HL-60 (cell line): ENCODE data around the gene DPYSL5.

Experiments used
- DNase-seq, 2 experiments: peaks; one replicate each; pipeline ENCODE4 v3.0.0-alpha.2; 2010 to 2020; ENCODE audit warnings: low read depth in 1 of 2, low spot score in 1 of 2
- H3K27ac ChIP-seq: fragments of 250-450 bp; sonication (Bioruptor Pico); replicated peaks from 2 replicates; pipeline ENCODE4 v1.5.1; 2020; ENCODE audit warnings: mild to moderate bottlenecking, moderate library complexity
- H3K27me3 ChIP-seq: fragments of 250-450 bp; sonication (Bioruptor Pico); 2 replicates; pipeline ENCODE4 v1.5.1; 2021; ENCODE audit warnings: mild to moderate bottlenecking, moderate library complexity; ENCODE audit not compliant: insufficient read depth, poor library complexity, severe bottlenecking
- H3K4me3 ChIP-seq: replicated peaks from 2 replicates; pipeline ENCODE4 v1.5.1; 2011; ENCODE audit warnings: mild to moderate bottlenecking, control low read depth, low read length; ENCODE audit not compliant: insufficient read depth
- GABPA ChIP-seq: IDR thresholded peaks from 2 replicates; pipeline ENCODE4 v1.6.1; 2012; ENCODE audit warnings: low read depth
- POLR2AphosphoS5 ChIP-seq: IDR thresholded peaks from 2 replicates; pipeline ENCODE4 v1.6.1; 2012; ENCODE audit warnings: low read depth
- SPI1 ChIP-seq: IDR thresholded peaks from 2 replicates; pipeline ENCODE4 v1.6.1; 2012; ENCODE audit warnings: low read depth, mild to moderate bottlenecking, borderline replicate concordance
- TF ChIP-seq, protein P1 (sequence below): IDR thresholded peaks from 2 replicates; pipeline ENCODE4 v1.6.1; 2012; ENCODE audit warnings: low read depth; ENCODE audit not compliant: insufficient replicate concordance
- TF ChIP-seq, protein P2 (sequence below): IDR thresholded peaks from one replicate; pipeline ENCODE4 v1.5.1; 2011; ENCODE audit warnings: low read length, control low read depth, inconsistent platforms; ENCODE audit not compliant: insufficient read depth

The DPYSL5 gene

DNA sequence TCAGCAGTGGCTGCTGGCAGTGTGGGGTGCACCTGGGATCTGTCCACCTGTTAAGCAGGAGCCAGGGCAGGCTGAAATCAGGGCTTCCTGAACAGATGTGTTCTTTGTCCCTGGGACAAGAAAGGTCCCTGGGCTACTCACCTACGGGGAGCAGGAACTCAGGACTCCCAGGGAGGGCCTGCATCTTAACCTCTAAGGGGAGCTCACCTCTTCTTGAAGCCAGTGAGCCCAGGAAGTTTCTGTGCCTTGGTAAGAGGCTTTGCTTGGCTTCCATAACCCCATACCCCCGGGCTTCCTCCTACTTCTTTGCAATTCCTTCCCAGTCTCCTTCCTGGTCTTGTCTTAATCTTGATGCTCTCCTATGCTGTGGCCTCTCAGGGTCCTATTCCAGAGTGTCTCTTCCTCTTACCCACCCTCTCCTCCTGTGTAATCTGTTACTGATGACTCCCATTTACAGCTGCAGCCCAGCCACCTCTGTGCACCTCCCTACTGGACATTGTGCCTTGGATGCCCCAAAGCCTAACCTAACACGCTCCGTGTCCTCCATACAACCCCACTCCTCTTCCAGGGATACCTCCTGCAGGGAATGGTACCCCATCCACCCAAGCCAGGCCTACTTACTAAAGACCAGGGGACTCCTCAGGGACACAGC, 66.9 kb downstream of the DPYSL5 start:
- Histone ChIP-seq H3K4me3 (no peak overlapping the region), H3K27ac (no peak overlapping the region), H3K27me3 (no peaks in the 10 kb centered on the region)
- TF ChIP-seq, protein P1, sequence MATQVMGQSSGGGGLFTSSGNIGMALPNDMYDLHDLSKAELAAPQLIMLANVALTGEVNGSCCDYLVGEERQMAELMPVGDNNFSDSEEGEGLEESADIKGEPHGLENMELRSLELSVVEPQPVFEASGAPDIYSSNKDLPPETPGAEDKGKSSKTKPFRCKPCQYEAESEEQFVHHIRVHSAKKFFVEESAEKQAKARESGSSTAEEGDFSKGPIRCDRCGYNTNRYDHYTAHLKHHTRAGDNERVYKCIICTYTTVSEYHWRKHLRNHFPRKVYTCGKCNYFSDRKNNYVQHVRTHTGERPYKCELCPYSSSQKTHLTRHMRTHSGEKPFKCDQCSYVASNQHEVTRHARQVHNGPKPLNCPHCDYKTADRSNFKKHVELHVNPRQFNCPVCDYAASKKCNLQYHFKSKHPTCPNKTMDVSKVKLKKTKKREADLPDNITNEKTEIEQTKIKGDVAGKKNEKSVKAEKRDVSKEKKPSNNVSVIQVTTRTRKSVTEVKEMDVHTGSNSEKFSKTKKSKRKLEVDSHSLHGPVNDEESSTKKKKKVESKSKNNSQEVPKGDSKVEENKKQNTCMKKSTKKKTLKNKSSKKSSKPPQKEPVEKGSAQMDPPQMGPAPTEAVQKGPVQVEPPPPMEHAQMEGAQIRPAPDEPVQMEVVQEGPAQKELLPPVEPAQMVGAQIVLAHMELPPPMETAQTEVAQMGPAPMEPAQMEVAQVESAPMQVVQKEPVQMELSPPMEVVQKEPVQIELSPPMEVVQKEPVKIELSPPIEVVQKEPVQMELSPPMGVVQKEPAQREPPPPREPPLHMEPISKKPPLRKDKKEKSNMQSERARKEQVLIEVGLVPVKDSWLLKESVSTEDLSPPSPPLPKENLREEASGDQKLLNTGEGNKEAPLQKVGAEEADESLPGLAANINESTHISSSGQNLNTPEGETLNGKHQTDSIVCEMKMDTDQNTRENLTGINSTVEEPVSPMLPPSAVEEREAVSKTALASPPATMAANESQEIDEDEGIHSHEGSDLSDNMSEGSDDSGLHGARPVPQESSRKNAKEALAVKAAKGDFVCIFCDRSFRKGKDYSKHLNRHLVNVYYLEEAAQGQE: no peak
- TF ChIP-seq POLR2AphosphoS5: no peak
- TF ChIP-seq GABPA: no peak
- TF ChIP-seq SPI1: no peak
- TF ChIP-seq, protein P2, sequence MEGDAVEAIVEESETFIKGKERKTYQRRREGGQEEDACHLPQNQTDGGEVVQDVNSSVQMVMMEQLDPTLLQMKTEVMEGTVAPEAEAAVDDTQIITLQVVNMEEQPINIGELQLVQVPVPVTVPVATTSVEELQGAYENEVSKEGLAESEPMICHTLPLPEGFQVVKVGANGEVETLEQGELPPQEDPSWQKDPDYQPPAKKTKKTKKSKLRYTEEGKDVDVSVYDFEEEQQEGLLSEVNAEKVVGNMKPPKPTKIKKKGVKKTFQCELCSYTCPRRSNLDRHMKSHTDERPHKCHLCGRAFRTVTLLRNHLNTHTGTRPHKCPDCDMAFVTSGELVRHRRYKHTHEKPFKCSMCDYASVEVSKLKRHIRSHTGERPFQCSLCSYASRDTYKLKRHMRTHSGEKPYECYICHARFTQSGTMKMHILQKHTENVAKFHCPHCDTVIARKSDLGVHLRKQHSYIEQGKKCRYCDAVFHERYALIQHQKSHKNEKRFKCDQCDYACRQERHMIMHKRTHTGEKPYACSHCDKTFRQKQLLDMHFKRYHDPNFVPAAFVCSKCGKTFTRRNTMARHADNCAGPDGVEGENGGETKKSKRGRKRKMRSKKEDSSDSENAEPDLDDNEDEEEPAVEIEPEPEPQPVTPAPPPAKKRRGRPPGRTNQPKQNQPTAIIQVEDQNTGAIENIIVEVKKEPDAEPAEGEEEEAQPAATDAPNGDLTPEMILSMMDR: no peak
- no peak for DNase-seq

DNA sequence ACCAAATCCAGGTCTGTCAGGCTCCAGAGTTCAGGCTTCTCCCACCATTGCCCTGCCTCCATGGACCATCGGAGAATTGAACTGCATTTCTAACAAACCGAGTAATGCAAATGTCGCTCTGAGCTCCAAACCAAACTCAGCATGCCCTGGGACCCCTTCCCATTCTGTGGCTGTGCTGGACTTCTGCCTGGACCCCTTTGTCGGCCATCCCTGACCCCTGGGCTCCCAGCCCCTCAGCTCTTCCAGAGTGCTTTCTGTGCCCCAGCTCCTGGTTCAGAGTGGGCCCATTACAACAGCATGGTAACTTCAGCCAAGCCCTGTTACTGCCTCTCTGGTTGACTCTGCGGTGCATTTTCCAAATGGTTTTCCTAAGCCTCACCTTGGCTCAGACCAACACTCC, 67.4 kb downstream of the DPYSL5 start:
- no peaks in the 10 kb centered on the region for H3K27me3 ChIP-seq
- TF ChIP-seq POLR2AphosphoS5: no peak
- TF ChIP-seq, protein P2: no peak
- TF ChIP-seq, protein P1: no peak
- TF ChIP-seq GABPA: no peak
- no peak for TF ChIP-seq SPI1
- DNase-seq: no peak
- H3K4me3 ChIP-seq: no peak overlapping the region
- no peak overlapping the region for H3K27ac ChIP-seq

DNA sequence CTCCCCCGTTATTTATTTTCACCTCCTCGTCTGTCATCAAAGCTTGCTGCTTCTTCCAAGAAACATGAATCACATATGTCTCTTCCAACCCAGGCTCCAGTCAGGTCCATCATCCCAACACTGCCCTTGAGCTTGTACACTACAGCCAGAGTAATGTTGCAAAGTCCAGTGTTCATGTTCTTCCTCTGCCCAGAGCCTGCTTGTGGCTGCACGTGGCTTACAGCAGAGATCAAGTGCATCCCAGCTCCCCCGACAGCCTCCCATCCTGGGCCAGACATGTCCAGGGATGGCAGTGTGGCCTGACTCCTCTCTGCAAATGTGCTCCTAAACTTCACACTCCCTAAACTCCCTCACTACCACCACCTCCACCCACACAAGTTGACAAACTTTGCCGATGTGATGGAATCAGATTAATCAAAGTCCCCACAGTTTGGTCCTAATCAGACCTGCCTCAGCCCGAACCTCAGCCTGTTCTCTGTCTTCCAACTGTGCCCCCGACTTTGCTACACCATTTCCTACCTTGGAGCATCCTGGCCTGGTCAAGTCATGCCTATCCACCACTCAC, 68.3 kb downstream of the DPYSL5 start:
- no peak overlapping the region for H3K4me3 ChIP-seq
- no peak overlapping the region for H3K27ac ChIP-seq
- TF ChIP-seq, protein P1: no peak
- no peak for TF ChIP-seq SPI1
- TF ChIP-seq GABPA: no peak
- TF ChIP-seq, protein P2: no peak
- TF ChIP-seq POLR2AphosphoS5: no peak
- no peaks in the 10 kb centered on the region for H3K27me3 ChIP-seq
- no peak for DNase-seq
